GM06990 (cell line): ENCODE data around the gene SEMA4C.

Source experiments
- DNase-seq: peaks from one replicate; pipeline ENCODE4 v3.0.0-alpha.2; 2011; ENCODE audit not compliant: insufficient read length; ENCODE audit errors: extremely low read depth
- H3K27me3 ChIP-seq: replicated peaks from 2 replicates; pipeline ENCODE4 v1.6.0; 2011; ENCODE audit warnings: low read length; ENCODE audit not compliant: control insufficient read depth, insufficient read depth
- H3K36me3 ChIP-seq: 2 replicates; pipeline ENCODE4 v1.5.1; 2011; ENCODE audit warnings: low read length; ENCODE audit not compliant: control insufficient read depth, insufficient read depth
- H3K4me3 ChIP-seq: replicated peaks from 2 replicates; pipeline ENCODE4 v1.5.1; 2011; ENCODE audit warnings: low read depth, mild to moderate bottlenecking, control low read depth, low read length
- CTCF ChIP-seq: IDR thresholded peaks from 2 replicates; pipeline ENCODE4 v1.5.1; 2011; ENCODE audit warnings: low read length, control low read depth, mild to moderate bottlenecking, inconsistent platforms; ENCODE audit not compliant: insufficient read depth, poor library complexity, severe bottlenecking

Gene SEMA4C

DNA sequence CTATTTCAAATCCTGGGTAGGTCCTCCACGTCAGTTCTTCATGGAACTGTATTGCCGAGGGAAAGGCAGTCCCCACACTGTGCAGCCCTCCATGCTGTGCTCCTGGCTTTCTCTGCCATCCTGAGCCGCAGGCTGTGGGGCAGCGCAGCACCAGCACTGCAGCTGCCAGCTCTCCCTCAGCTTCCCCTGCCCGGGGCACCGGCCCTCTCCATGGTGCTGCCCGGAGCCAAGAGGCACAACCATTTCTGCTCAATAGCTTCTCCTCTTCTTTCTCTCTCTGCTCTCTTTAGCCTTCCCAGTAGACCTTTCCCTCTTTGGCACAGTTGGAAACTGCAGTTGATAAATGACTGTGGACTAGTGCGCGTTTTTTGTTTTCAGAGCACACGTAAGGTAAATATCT lies 38.2 kb downstream of the SEMA4C start:
- no peak for DNase-seq
- H3K4me3 ChIP-seq = no peak overlapping the region
- no peaks in the 10 kb centered on the region for H3K27me3 ChIP-seq
- TF ChIP-seq CTCF = no peak
- peaks cover 21% of the 10 kb centered on the region for H3K36me3 ChIP-seq

DNA sequence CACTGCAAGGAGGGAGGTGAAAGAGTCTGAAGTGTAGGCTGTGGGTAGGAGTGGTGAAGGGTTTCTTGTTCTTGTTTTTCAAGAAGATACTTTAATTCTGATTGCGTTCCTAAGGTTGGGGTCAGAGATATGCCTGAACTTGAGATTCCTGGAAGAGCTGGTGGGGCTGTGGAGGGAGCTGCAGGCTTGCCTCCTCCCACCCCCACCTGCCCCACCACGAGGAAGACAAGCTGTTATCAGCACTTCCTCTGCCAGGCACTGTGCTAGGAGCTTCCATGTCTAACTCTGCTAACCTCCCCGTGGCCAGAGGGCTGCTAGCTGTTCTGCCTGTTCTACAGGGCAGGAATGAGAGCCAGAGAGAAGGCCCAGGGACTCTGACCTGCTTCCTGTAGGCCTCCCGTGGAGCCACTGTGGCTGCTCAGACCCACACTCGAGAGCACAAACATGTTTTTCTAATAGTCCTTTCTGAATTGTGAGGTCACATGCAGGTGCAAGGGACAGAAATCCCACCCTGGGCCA lies 39.8 kb downstream of the SEMA4C start:
- DNase-seq = no peak
- Histone ChIP-seq H3K36me3 (peaks cover 23% of the 10 kb centered on the region), H3K27me3 (no peaks in the 10 kb centered on the region), H3K4me3 (no peak overlapping the region)
- TF ChIP-seq CTCF = no peak

GRCh38 chr2:96828874-96829273 lies 41.0 kb downstream of the SEMA4C start:
- no peak overlapping the region for H3K4me3 ChIP-seq
- DNase-seq = no peak
- peaks cover 25% of the 10 kb centered on the region for H3K36me3 ChIP-seq
- TF ChIP-seq CTCF = no peak
- no peaks in the 10 kb centered on the region for H3K27me3 ChIP-seq

GRCh38 chr2:96828436-96828835 lies 41.4 kb downstream of the SEMA4C start:
- DNase-seq = no peak
- Histone ChIP-seq H3K4me3 (no peak overlapping the region), H3K36me3 (peaks cover 27% of the 10 kb centered on the region), H3K27me3 (no peaks in the 10 kb centered on the region)
- no peak for TF ChIP-seq CTCF

DNA sequence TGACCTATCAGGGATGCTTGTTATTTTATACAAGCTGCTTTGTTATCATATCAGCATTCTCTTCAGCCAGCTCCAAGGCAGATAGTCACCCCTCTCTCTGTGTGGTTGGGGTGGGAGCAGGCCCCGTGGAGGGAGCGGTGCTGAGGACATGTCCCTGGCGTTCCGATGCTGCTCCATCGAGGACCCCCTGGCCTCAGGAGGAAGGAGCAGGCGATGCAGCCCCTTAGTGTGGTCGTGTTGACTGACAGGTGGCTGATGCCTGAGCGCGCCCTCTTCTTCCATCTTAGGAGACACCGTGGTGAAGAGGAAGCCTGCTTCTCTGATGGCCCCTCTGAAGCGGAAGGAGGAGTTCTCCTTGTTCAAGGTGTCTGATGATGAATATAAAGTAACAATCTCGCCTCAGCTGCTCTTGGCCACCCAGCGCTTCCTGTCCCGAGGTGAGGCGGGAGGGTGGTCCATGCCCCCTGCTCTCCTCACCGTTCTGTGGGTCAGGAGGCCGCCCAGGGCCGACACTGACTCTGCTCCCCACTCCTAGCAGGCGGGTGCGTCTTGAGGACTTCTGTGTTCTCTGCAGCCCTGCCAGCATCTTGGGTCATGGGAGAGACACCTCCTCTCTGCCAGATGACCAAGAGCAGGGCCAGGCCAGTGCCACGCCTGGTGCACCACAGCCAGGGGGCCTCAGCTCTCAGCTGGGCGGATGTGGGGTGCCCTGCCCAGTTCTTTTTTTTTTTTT lies 43.2 kb downstream of the SEMA4C start:
- no peak for DNase-seq
- TF ChIP-seq CTCF = no peak
- H3K27me3 ChIP-seq = no peaks in the 10 kb centered on the region
- peaks cover 22% of the 10 kb centered on the region for H3K36me3 ChIP-seq
- H3K4me3 ChIP-seq = no peak overlapping the region

DNA sequence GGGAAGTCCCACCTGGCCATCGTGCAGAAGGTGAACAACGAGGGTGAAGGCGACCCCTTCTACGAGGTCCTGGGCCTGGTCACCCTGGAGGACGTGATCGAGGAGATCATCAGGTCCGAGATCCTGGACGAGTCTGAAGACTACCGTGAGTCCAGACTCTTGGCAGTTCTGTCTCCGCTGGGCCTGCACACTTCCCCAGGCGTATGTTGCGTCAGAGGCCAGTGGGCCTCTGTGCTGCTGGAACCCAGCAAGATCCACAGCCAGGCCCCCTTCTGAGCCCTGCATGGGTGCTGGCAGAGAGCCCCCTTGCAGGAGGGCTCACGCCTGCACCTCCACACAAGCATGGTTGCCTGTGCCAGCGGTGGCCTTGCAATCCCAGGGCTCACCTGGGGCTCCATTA lies 44.8 kb downstream of the SEMA4C start:
- TF ChIP-seq CTCF = no peak
- no peak for DNase-seq
- H3K4me3 ChIP-seq = no peak overlapping the region
- H3K27me3 ChIP-seq = no peaks in the 10 kb centered on the region
- H3K36me3 ChIP-seq = peaks cover 22% of the 10 kb centered on the region
